ENCODE data around the gene CCR5AS.

Gene CCR5AS

DNA sequence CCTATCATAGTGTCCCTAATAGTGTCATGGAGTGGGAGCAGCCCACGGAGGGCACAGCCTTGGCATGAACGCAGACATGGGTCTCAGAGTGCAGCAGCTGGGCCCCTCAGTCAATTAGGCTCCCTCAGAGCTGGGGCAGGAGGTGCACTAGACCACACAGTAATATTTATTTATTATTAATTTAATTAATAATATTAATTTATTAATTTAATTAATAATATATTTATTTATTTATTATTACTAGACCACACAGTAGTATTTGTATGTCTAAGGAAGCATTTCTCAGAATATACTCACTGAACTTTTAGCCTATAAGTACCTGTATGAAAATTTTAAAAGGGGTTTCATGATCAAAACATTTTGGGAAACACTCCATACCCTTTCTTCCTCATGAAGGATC, 5.3 kb downstream of the CCR5AS start:
- Histone ChIP-seq H3K27ac (ENCODE audit: insufficient read depth, low read length) (no peak overlapping the region), H3K4me2 (ENCODE audit: extremely low read depth, insufficient read depth, low read length) (no peak overlapping the region), H3K9me3 (ENCODE audit: control insufficient read depth, insufficient read depth, low read depth, low read length) (no peaks in the 10 kb centered on the region), H3K36me3 (ENCODE audit: control insufficient read depth, insufficient read depth, low read length) (no peaks in the 10 kb centered on the region), H3K9ac (ENCODE audit: insufficient read depth, low read length) (no peak overlapping the region), H4K20me1 (ENCODE audit: control insufficient read depth, extremely low read depth, insufficient read depth, low read length) (no peaks in the 10 kb centered on the region), H3K4me1 (ENCODE audit: control insufficient read depth, extremely low read depth, insufficient read depth, low read length) (peaks cover 14% of the 10 kb centered on the region), H3K27me3 (ENCODE audit: control insufficient read depth, insufficient read depth, low read length) (no peaks in the 10 kb centered on the region), H3K4me3 (replicated peaks in 1 of 4; ENCODE audit: control extremely low read depth in 1 of 4, insufficient read depth in 1 of 4, low read depth in 3 of 4, low read length in 4 of 4) (no peak overlapping the region), H3K79me2 (ENCODE audit: control insufficient read depth, insufficient read depth, low read length) (no peaks in the 10 kb centered on the region), H2AFZ (ENCODE audit: low read length) (no peak overlapping the region)
- TF ChIP-seq, protein P1, sequence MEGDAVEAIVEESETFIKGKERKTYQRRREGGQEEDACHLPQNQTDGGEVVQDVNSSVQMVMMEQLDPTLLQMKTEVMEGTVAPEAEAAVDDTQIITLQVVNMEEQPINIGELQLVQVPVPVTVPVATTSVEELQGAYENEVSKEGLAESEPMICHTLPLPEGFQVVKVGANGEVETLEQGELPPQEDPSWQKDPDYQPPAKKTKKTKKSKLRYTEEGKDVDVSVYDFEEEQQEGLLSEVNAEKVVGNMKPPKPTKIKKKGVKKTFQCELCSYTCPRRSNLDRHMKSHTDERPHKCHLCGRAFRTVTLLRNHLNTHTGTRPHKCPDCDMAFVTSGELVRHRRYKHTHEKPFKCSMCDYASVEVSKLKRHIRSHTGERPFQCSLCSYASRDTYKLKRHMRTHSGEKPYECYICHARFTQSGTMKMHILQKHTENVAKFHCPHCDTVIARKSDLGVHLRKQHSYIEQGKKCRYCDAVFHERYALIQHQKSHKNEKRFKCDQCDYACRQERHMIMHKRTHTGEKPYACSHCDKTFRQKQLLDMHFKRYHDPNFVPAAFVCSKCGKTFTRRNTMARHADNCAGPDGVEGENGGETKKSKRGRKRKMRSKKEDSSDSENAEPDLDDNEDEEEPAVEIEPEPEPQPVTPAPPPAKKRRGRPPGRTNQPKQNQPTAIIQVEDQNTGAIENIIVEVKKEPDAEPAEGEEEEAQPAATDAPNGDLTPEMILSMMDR (conservative IDR thresholded peaks at IDR 0.05 in 1 of 2, IDR thresholded peaks at IDR 0.05 in 1 of 2; ENCODE audit: low read depth in 1 of 2, low read length in 2 of 2): no peak
- no peak for TF ChIP-seq EZH2 (IDR thresholded peaks at IDR 0.05; ENCODE audit: low read length, missing control alignments)
- DNase-seq (ENCODE audit: low read depth in 2 of 2): no peak

- Histone ChIP-seq H3K27me3 (ENCODE audit: control insufficient read depth, insufficient read depth, low read length) (no peaks in the 10 kb centered on the region), H2AFZ (ENCODE audit: low read length) (no peak overlapping the region), H3K27ac (ENCODE audit: insufficient read depth, low read length) (no peak overlapping the region), H3K4me1 (ENCODE audit: control insufficient read depth, extremely low read depth, insufficient read depth, low read length) (peaks cover 11% of the 10 kb centered on the region), H3K9me3 (ENCODE audit: control insufficient read depth, insufficient read depth, low read depth, low read length) (no peaks in the 10 kb centered on the region), H3K4me2 (ENCODE audit: extremely low read depth, insufficient read depth, low read length) (no peak overlapping the region), H3K36me3 (ENCODE audit: control insufficient read depth, insufficient read depth, low read length) (no peaks in the 10 kb centered on the region), H3K79me2 (ENCODE audit: control insufficient read depth, insufficient read depth, low read length) (no peaks in the 10 kb centered on the region), H4K20me1 (ENCODE audit: control insufficient read depth, extremely low read depth, insufficient read depth, low read length) (no peaks in the 10 kb centered on the region), H3K9ac (ENCODE audit: insufficient read depth, low read length) (no peak overlapping the region), H3K4me3 (replicated peaks in 1 of 4; ENCODE audit: control extremely low read depth in 1 of 4, insufficient read depth in 1 of 4, low read depth in 3 of 4, low read length in 4 of 4) (no peak overlapping the region)
- DNase-seq (ENCODE audit: low read depth in 2 of 2): no peak
- TF ChIP-seq, protein P1 (conservative IDR thresholded peaks at IDR 0.05 in 1 of 2, IDR thresholded peaks at IDR 0.05 in 1 of 2; ENCODE audit: low read depth in 1 of 2, low read length in 2 of 2): no peak
- TF ChIP-seq EZH2 (IDR thresholded peaks at IDR 0.05; ENCODE audit: low read length, missing control alignments): no peak
Observed at GRCh38 chr3:46400846-46401245, 6.0 kb downstream of the CCR5AS start.

GRCh38 chr3:46400000-46400734, 6.7 kb downstream of the CCR5AS start:
- TF ChIP-seq EZH2 (IDR thresholded peaks at IDR 0.05; ENCODE audit: low read length, missing control alignments): no peak
- TF ChIP-seq, protein P1 (conservative IDR thresholded peaks at IDR 0.05 in 1 of 2, IDR thresholded peaks at IDR 0.05 in 1 of 2; ENCODE audit: low read depth in 1 of 2, low read length in 2 of 2): no peak
- Histone ChIP-seq H3K9me3 (ENCODE audit: control insufficient read depth, insufficient read depth, low read depth, low read length) (no peaks in the 10 kb centered on the region), H3K36me3 (ENCODE audit: control insufficient read depth, insufficient read depth, low read length) (no peaks in the 10 kb centered on the region), H3K79me2 (ENCODE audit: control insufficient read depth, insufficient read depth, low read length) (no peaks in the 10 kb centered on the region), H3K4me2 (ENCODE audit: extremely low read depth, insufficient read depth, low read length) (no peak overlapping the region), H3K27me3 (ENCODE audit: control insufficient read depth, insufficient read depth, low read length) (no peaks in the 10 kb centered on the region), H2AFZ (ENCODE audit: low read length) (no peak overlapping the region), H3K9ac (ENCODE audit: insufficient read depth, low read length) (no peak overlapping the region), H3K4me1 (ENCODE audit: control insufficient read depth, extremely low read depth, insufficient read depth, low read length) (peaks cover 9% of the 10 kb centered on the region), H3K27ac (ENCODE audit: insufficient read depth, low read length) (no peak overlapping the region), H4K20me1 (ENCODE audit: control insufficient read depth, extremely low read depth, insufficient read depth, low read length) (no peaks in the 10 kb centered on the region), H3K4me3 (replicated peaks in 1 of 4; ENCODE audit: control extremely low read depth in 1 of 4, insufficient read depth in 1 of 4, low read depth in 3 of 4, low read length in 4 of 4) (no peak overlapping the region)
- DNase-seq (ENCODE audit: low read depth in 2 of 2): peak; percentile 74 to 80
